Stimulated activated CD4-positive, alpha-beta T cell treated with anti-CD3 and anti-CD28 coated beads, TNF-alpha, amount 100 ng/mL, for 24 hours (primary cell): ENCODE data around the gene MALRD1.

Source experiments
- DNase-seq, 3 experiments: peaks; one replicate each; pipeline ENCODE4 v3.0.0-alpha.2; 2020; ENCODE audit warnings: low read depth in 3 of 3

MALRD1 gene

GRCh38 chr10:19775296-19775695 is 726.7 kb downstream of the MALRD1 start:
- DNase-seq, result no peak

DNA sequence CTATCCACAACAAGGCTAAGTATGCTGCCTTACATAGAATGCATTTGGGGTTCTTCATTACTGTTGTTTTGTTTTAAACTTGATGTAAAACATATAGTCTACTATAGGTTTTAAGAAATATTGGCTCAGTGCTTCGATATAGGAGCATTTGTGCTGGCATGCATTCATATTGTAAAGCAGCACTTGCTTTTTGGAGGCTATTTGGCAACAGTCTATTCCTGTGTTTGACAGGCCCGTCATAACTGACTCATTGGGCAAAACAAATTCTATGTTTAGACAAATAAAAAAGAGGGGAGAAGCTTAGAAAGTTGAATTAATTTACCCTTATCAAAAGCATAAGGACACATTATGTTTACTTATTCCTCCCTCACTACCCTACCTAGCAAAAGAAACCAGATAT is 729.2 kb downstream of the MALRD1 start:
- DNase-seq, result no peak

GRCh38 chr10:19778996-19779395 is 730.4 kb downstream of the MALRD1 start:
- DNase-seq, result no peak

- DNase-seq, result no peak
Measured at GRCh38 chr10:19782430-19783089, 734.0 kb downstream of the MALRD1 start.

GRCh38 chr10:19783721-19784120 is 735.1 kb downstream of the MALRD1 start:
- DNase-seq, result no peak
